Panc1 (cell line): ENCODE data around the gene PPP2R2B.

Experiments
- CTCF ChIP-seq: fragments of 450-650 bp; IDR thresholded peaks from 2 replicates; pipeline ENCODE4 v1.5.1; 2017; ENCODE audit warnings: mild to moderate bottlenecking
- POLR2AphosphoS5 ChIP-seq: IDR thresholded peaks from 2 replicates; pipeline ENCODE4 v1.6.1; 2012; ENCODE audit warnings: mild to moderate bottlenecking, low read depth, low read length, moderate library complexity
- REST ChIP-seq, 2 experiments: IDR thresholded peaks; 2 replicates each; pipeline ENCODE4 v1.6.1; 2011 to 2012; ENCODE audit warnings: low read depth in 2 of 2, control low read depth in 1 of 2, low read length in 1 of 2, mild to moderate bottlenecking in 1 of 2, moderate library complexity in 1 of 2; ENCODE audit not compliant: insufficient read depth in 1 of 2
- SIN3A ChIP-seq: IDR thresholded peaks from 2 replicates; pipeline ENCODE4 v1.6.1; 2012; ENCODE audit warnings: low read depth, mild to moderate bottlenecking, low read length, moderate library complexity, borderline replicate concordance; ENCODE audit not compliant: insufficient read depth
- TCF7L2 ChIP-seq: IDR thresholded peaks from 2 replicates; pipeline ENCODE4 v1.6.1; 2011; ENCODE audit warnings: mild to moderate bottlenecking, low read depth, low read length, inconsistent platforms

- TF ChIP-seq CTCF (no peak), SIN3A (no peak), REST (IDR thresholded peaks at IDR 0.05; ENCODE audit: insufficient read depth in 1 of 2, low read depth in 2 of 2, low read length in 1 of 2) (no peak), POLR2AphosphoS5 (no peak), TCF7L2 (no peak)
Observed at GRCh38 chr5:146912874-146913273, 34.3 kb upstream of the PPP2R2B start.
